HG03139 (cell line): ENCODE data around the gene TMEM128.
A peak's percentile ranks its signal among the peaks of the same experiment; 100 is the strongest.
"Not testable (repeated sequence)": the region's sequence is repeated elsewhere in the genome, so short reads cannot be mapped to it uniquely, and the experiment has no call there.

Experiments used
- ATAC-seq: cut with Tn5 transposase; IDR thresholded peaks from one replicate; pipeline ENCODE4 v1.9.1; 2021; ENCODE audit not compliant: unreplicated experiment

The TMEM128 gene

GRCh38 chr4:4248029-4248884 is at the start of gene TMEM128:
Gene TMEM128 (minus strand): TSS chr4:4248223. CDS start chr4:4248202, 21 bp downstream.
- ATAC-seq, result peak; percentile 96

- no peak for ATAC-seq
These were observed 48.3 kb upstream of the TMEM128 start for GRCh38 chr4:4296283-4296846.

GRCh38 chr4:4293279-4293678 is 45.3 kb upstream of the TMEM128 start:
- ATAC-seq, result no peak

GRCh38 chr4:4289941-4290850 is 42.2 kb upstream of the TMEM128 start, which contains the start of the genes LYAR and ZBTB49:
Gene LYAR (minus strand): TSS chr4:4290154. CDS start chr4:4283742, 6,412 bp downstream.
Gene ZBTB49 (plus strand): TSS chr4:4290251. CDS start chr4:4299946, 9,695 bp downstream.
- ATAC-seq, result peak; percentile 84

- peak; percentile 20 for ATAC-seq
These were observed 41.5 kb upstream of the TMEM128 start for GRCh38 chr4:4289597-4289940.

- ATAC-seq, result no peak
These were observed 41.0 kb upstream of the TMEM128 start for GRCh38 chr4:4289055-4289454.

- ATAC-seq, result no peak
These were observed 40.1 kb upstream of the TMEM128 start for GRCh38 chr4:4288098-4288497.

GRCh38 chr4:4284827-4285618 is 37.0 kb upstream of the TMEM128 start:
- ATAC-seq, result no peak

GRCh38 chr4:4281787-4282186 is 33.8 kb upstream of the TMEM128 start:
- ATAC-seq, result no peak

GRCh38 chr4:4277531-4277930 is 29.5 kb upstream of the TMEM128 start:
- ATAC-seq, result no peak

GRCh38 chr4:4274226-4274625 is 26.2 kb upstream of the TMEM128 start:
- ATAC-seq, result no peak

GRCh38 chr4:4271912-4272311 is 23.9 kb upstream of the TMEM128 start:
- ATAC-seq, result no peak

GRCh38 chr4:4270529-4270928 is 22.5 kb upstream of the TMEM128 start:
- ATAC-seq, result no peak

- ATAC-seq, result no peak
These were observed 21.8 kb upstream of the TMEM128 start for GRCh38 chr4:4269856-4270255.

- no peak for ATAC-seq
These were observed 21.3 kb upstream of the TMEM128 start for GRCh38 chr4:4269331-4269731.

GRCh38 chr4:4268776-4269175 is 20.8 kb upstream of the TMEM128 start:
- ATAC-seq, result no peak

GRCh38 chr4:4267981-4268380 is 20.0 kb upstream of the TMEM128 start:
- ATAC-seq, result no peak

GRCh38 chr4:4260185-4260751 is 12.2 kb upstream of the TMEM128 start:
- no peak for ATAC-seq

GRCh38 chr4:4259484-4260100 is 11.6 kb upstream of the TMEM128 start:
- no peak for ATAC-seq

- not testable (repeated sequence) for ATAC-seq
These were observed 9.7 kb upstream of the TMEM128 start for GRCh38 chr4:4257705-4258104.
